H1 (cell line): ENCODE data around the gene CEBPG. TPM values are rescaled to one million over a fixed set of nuclear protein-coding genes. Genes with fewer than 3 reads are reported as not detected.

Experiments
- CTCF ChIA-PET: fragments of 300-600 bp; sonication (Branson Sonifier 250); formaldehyde crosslinking; loops from one replicate; lab custom pipeline; 2021; ENCODE audit not compliant: partially characterized antibody; lab: Charles Lee
- POLR2A ChIA-PET: fragments of 300-600 bp; sonication (Branson Sonifier 250); formaldehyde crosslinking; loops from one replicate; lab custom pipeline; 2021; ENCODE audit warnings: inconsistent platforms; ENCODE audit not compliant: partially characterized antibody; lab: Charles Lee
- DNase-seq, 2 experiments: peaks; one replicate each; pipeline versions ENCODE4 v3.0.0 to v3.0.0-alpha.2; 2010 to 2022; ENCODE audit warnings: low spot score in 2 of 2, low read depth in 1 of 2, mixed read lengths in 1 of 2
- FAIRE-seq: peaks from 2 replicates; lab custom pipeline; 2011; peaks lifted over from hg19 to GRCh38; lab: Jason Lieb, UNC
- H2AFZ ChIP-seq: 2 replicates; pipeline ENCODE4 v1.8.1; 2012; ENCODE audit warnings: low read length, inconsistent platforms
- H2AK5ac ChIP-seq: 2 replicates; pipeline ENCODE4 v1.6.1; 2013; ENCODE audit warnings: low read depth, low read length
- H2BK120ac ChIP-seq: replicated peaks from 2 replicates; pipeline ENCODE3; 2013; ENCODE audit warnings: low read depth, low read length, inconsistent platforms
- H2BK12ac ChIP-seq: 2 replicates; pipeline ENCODE4 v1.6.1; 2013; ENCODE audit warnings: low read depth, low read length
- H2BK15ac ChIP-seq: 2 replicates; pipeline ENCODE4 v1.6.1; 2013; ENCODE audit warnings: low read length
- H2BK20ac ChIP-seq: 2 replicates; pipeline ENCODE4 v1.6.1; 2013; ENCODE audit warnings: low read length
- H2BK5ac ChIP-seq: 2 replicates; pipeline ENCODE4 v1.6.1; 2013; ENCODE audit warnings: low read depth, low read length
- H3K14ac ChIP-seq: 2 replicates; pipeline ENCODE4 v1.6.1; 2013; ENCODE audit warnings: inconsistent platforms; ENCODE audit not compliant: insufficient read length
- H3K18ac ChIP-seq: 2 replicates; pipeline ENCODE4 v1.6.1; 2013; ENCODE audit warnings: low read length; ENCODE audit errors: extremely low read depth
- H3K23ac ChIP-seq: 2 replicates; pipeline ENCODE4 v1.6.1; 2013; ENCODE audit warnings: inconsistent platforms; ENCODE audit not compliant: insufficient read length
- H3K23me2 ChIP-seq: 2 replicates; pipeline ENCODE4 v1.6.1; 2013; ENCODE audit warnings: low read depth, low read length
- H3K27ac ChIP-seq: 2 replicates; pipeline ENCODE4 v1.6.1; 2011; ENCODE audit warnings: low read depth, low read length, inconsistent platforms
- H3K27me3 ChIP-seq, 4 experiments: replicated peaks in 1 of 4; 1 replicate in 1 of 4; 2 replicates in 3 of 4; pipeline versions ENCODE4 v1.6.1 to v1.8.1; 2011 to 2013; ENCODE audit warnings: low read length in 3 of 4, mild to moderate bottlenecking in 3 of 4, inconsistent platforms in 2 of 4, mixed read lengths in 2 of 4, moderate library complexity in 1 of 4; ENCODE audit not compliant: control insufficient read depth in 3 of 4, insufficient read depth in 3 of 4; ENCODE audit errors: extremely low read depth in 1 of 4
- H3K36me3 ChIP-seq, 4 experiments: 2 replicates each; pipeline versions ENCODE4 v1.6.1 to v1.8.1; 2011 to 2013; ENCODE audit warnings: mild to moderate bottlenecking in 4 of 4, low read length in 3 of 4, moderate library complexity in 2 of 4, control low read depth in 1 of 4, inconsistent platforms in 1 of 4; ENCODE audit not compliant: insufficient read depth in 4 of 4, control insufficient read depth in 2 of 4
- H3K4ac ChIP-seq: replicated peaks from 2 replicates; pipeline ENCODE3; 2013; ENCODE audit warnings: low read length, low read depth, mixed read lengths, inconsistent platforms; ENCODE audit not compliant: insufficient read length
- H3K4me1 ChIP-seq, 4 experiments: replicated peaks in 1 of 4; 1 replicate in 1 of 4; 2 replicates in 3 of 4; pipeline versions ENCODE4 v1.6.1 to v1.8.1; 2011 to 2013; ENCODE audit warnings: low read length in 3 of 4, inconsistent platforms in 2 of 4, mixed read lengths in 1 of 4; ENCODE audit not compliant: insufficient read depth in 4 of 4, control insufficient read depth in 3 of 4
- H3K4me2 ChIP-seq, 2 experiments: 2 replicates each; pipeline versions ENCODE4 v1.6.1 to v1.8.1; 2011 to 2013; ENCODE audit warnings: low read depth in 2 of 2, low read length in 2 of 2, control low read depth in 1 of 2, inconsistent platforms in 1 of 2, mild to moderate bottlenecking in 1 of 2; ENCODE audit not compliant: insufficient read depth in 1 of 2
- H3K4me3 ChIP-seq, 4 experiments: fragments of 200-600, 300-600 bp in 1 of 4; sonication (generic), shearing (Covaris generic), sonication (Bioruptor Twin) in 1 of 4; 2 replicates each; pipeline versions ENCODE4 v1.5.1 to v1.8.1; 2011 to 2016; ENCODE audit warnings: low read length in 4 of 4, low read depth in 3 of 4, control low read depth in 2 of 4, inconsistent platforms in 2 of 4, mild to moderate bottlenecking in 2 of 4, mixed read lengths in 1 of 4, moderate library complexity in 1 of 4; ENCODE audit not compliant: insufficient read depth in 2 of 4; ENCODE audit errors: extremely low read depth in 1 of 4
- H3K56ac ChIP-seq: replicated peaks from 2 replicates; pipeline ENCODE3; 2013; ENCODE audit warnings: low read depth, mild to moderate bottlenecking, mixed read lengths, low read length, inconsistent platforms; ENCODE audit not compliant: insufficient read length
- H3K79me1 ChIP-seq: 2 replicates; pipeline ENCODE4 v1.6.1; 2013; ENCODE audit warnings: low read depth, low read length, control low read depth
- H3K79me2 ChIP-seq, 2 experiments: 2 replicates each; pipeline versions ENCODE4 v1.6.1 to v1.8.1; 2012 to 2013; ENCODE audit warnings: low read length in 2 of 2, mild to moderate bottlenecking in 2 of 2, inconsistent platforms in 1 of 2; ENCODE audit not compliant: insufficient read depth in 2 of 2, control insufficient read depth in 1 of 2
- H3K9ac ChIP-seq, 4 experiments: replicated peaks in 1 of 4; 1 replicate in 1 of 4; 2 replicates in 3 of 4; pipeline versions ENCODE4 v1.6.1 to v1.8.1; 2011 to 2013; ENCODE audit warnings: low read depth in 3 of 4, low read length in 3 of 4, control low read depth in 2 of 4, mild to moderate bottlenecking in 2 of 4, moderate library complexity in 2 of 4, inconsistent platforms in 1 of 4; ENCODE audit errors: extremely low read depth in 1 of 4
- H3K9me3 ChIP-seq, 2 experiments: 2 replicates each; pipeline versions ENCODE4 v1.6.1 to v1.8.1; 2012 to 2013; ENCODE audit warnings: mild to moderate bottlenecking in 2 of 2, moderate library complexity in 2 of 2, control low read depth in 1 of 2, inconsistent platforms in 1 of 2, low read depth in 1 of 2, low read length in 1 of 2, mixed read lengths in 1 of 2; ENCODE audit not compliant: insufficient read depth in 2 of 2
- H4K20me1 ChIP-seq, 2 experiments: replicated peaks in 1 of 2; 2 replicates each; pipeline versions ENCODE3 to v1.8.1; 2011 to 2013; ENCODE audit warnings: inconsistent platforms in 2 of 2, low read length in 2 of 2, mild to moderate bottlenecking in 1 of 2; ENCODE audit not compliant: insufficient read depth in 2 of 2, control insufficient read depth in 1 of 2
- H4K5ac ChIP-seq: 2 replicates; pipeline ENCODE4 v1.6.1; 2013; ENCODE audit warnings: low read length, low read depth, mixed read lengths, inconsistent platforms; ENCODE audit not compliant: insufficient read length
- H4K8ac ChIP-seq: 2 replicates; pipeline ENCODE4 v1.8.0; 2013; ENCODE audit warnings: mild to moderate bottlenecking, moderate library complexity, low read length, inconsistent platforms; ENCODE audit not compliant: insufficient read depth; ENCODE audit errors: extremely low read depth
- H4K91ac ChIP-seq: replicated peaks from 2 replicates; pipeline ENCODE3; 2013; ENCODE audit warnings: low read length, mixed read lengths, inconsistent platforms; ENCODE audit not compliant: insufficient read length
- CBX5 ChIP-seq: fragments of 300-800, 300-1000 bp; sonication (generic); IDR thresholded peaks from 2 replicates; pipeline ENCODE4 v1.7.1; 2016; ENCODE audit warnings: antibody characterized with exemption, low read length, low read depth
- CBX8 ChIP-seq: fragments of 300-800, 300-1000 bp; sonication (generic); IDR thresholded peaks from 2 replicates; pipeline ENCODE4 v1.7.1; 2016; ENCODE audit warnings: low read depth, low read length, borderline replicate concordance
- CEBPB ChIP-seq: IDR thresholded peaks from 2 replicates; pipeline ENCODE4 v1.6.1; 2012; ENCODE audit warnings: low read depth, low read length
- KDM5A ChIP-seq: fragments of 200-600 bp; IDR thresholded peaks from 2 replicates; pipeline ENCODE4 v1.7.1; 2012; ENCODE audit warnings: mild to moderate bottlenecking, low read length, inconsistent platforms, mixed read lengths
- POLR2AphosphoS5 ChIP-seq: IDR thresholded peaks from 2 replicates; pipeline ENCODE4 v1.6.1; 2011; ENCODE audit warnings: low read depth, low read length
- RAD21 ChIP-seq, 2 experiments: IDR thresholded peaks in 1 of 2; conservative IDR thresholded peaks in 1 of 2; 2 replicates each; pipeline ENCODE4 v1.6.1; 2011; ENCODE audit warnings: low read depth in 2 of 2, low read length in 2 of 2, improper control_type of control experiment in 1 of 2, inconsistent platforms in 1 of 2, mild to moderate bottlenecking in 1 of 2, moderate library complexity in 1 of 2
- SIN3A ChIP-seq, 2 experiments: IDR thresholded peaks in 1 of 2; conservative IDR thresholded peaks in 1 of 2; 2 replicates each; pipeline ENCODE4 v1.6.1; 2011 to 2012; ENCODE audit warnings: low read length in 2 of 2, improper control_type of control experiment in 1 of 2, low read depth in 1 of 2, mild to moderate bottlenecking in 1 of 2
- SIRT6 ChIP-seq: IDR thresholded peaks from one replicate; pipeline ENCODE4 v1.7.1; 2012; ENCODE audit warnings: low read length, inconsistent platforms
- TBP ChIP-seq: IDR thresholded peaks from 2 replicates; pipeline ENCODE4 v1.6.1; 2011; ENCODE audit warnings: low read depth, low read length, improper control_type of control experiment
- WGBS, 2 experiments: shearing (Covaris generic) in 1 of 2; methylation state at CpG; one replicate each; pipeline versions ENCODE4 v1.1.6 to v1.1.7; 2013 to 2015; ENCODE audit warnings: low lambda C conversion rate in 2 of 2, mixed read lengths in 2 of 2, inconsistent platforms in 1 of 2, low coverage in 1 of 2, missing lambda C conversion rate in 1 of 2; ENCODE audit not compliant: insufficient replicate concordance in 2 of 2, insufficient coverage in 1 of 2, insufficient read length in 1 of 2; ENCODE audit errors: extremely low coverage in 1 of 2, missing lambda C conversion rate in 1 of 2; 5-methylcytosine and 5-hydroxymethylcytosine counted together
- polyA plus RNA-seq, 7 experiments: library from polyadenylated mRNA; depleted of rRNA in 3 of 7; stranded (reverse) in 5 of 7; unstranded in 2 of 7; fragments of >200 nt in 5 of 7; fragments of 200-250 nt in 2 of 7; gene quantifications; 1 replicate in 5 of 7; 2 replicates in 1 of 7; 4 replicates in 1 of 7; pipeline versions ENCODE4 v1.2.1 to v1.2.3, GENCODE V29; 2011 to 2013; ENCODE audit warnings: missing spikeins in 2 of 7, mixed read lengths in 2 of 7
- total RNA-seq: library from RNA; stranded (reverse); fragmentation: NEBNext Ultra II Directional; extraction: Animal tissue kit (Norgen Biotek cat#: 25700); gene quantifications from 2 replicates; pipeline ENCODE4 v1.2.1, GENCODE V29; 2021
- TF ChIP-seq, protein P1 (sequence below): IDR thresholded peaks from 2 replicates; pipeline ENCODE4 v1.6.1; 2011; ENCODE audit warnings: low read length, improper control_type of control experiment
- TF ChIP-seq, protein P2 (sequence below): IDR thresholded peaks from 2 replicates; pipeline ENCODE4 v1.6.1; 2011; ENCODE audit warnings: low read depth, mild to moderate bottlenecking, low read length; ENCODE audit not compliant: insufficient read depth

The CEBPG gene
- total and polyA plus RNA-seq, 2 of the 8 experiments (the other 6 are each of a cell fraction or from before 2014, with no cell fraction given): 12.3 to 35.4 TPM

DNA sequence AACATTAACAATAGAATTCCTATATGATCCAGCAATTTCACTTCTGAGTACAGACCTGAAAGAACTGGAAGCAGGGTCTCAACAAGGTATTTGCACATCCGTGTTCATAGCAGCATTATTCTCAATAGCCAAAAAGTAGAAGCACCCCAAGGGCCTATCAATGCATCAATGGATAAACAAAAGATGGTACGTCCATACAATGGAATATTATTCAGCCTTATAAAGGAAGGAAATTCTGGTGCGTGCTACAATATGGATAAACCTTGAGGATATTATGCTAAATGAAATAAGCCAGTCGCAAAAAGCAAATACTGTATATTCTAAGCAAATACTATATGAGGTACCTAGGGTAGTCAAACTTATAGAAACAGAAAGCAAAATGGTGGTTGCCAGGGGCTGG is 40.4 kb upstream of the CEBPG start:
- Histone ChIP-seq H4K8ac (no peak overlapping the region; the same call in 1 of the 2 replicates), H2BK15ac (no peak overlapping the region), H3K56ac (no peak overlapping the region), H2BK20ac (no peak overlapping the region), H3K9me3 (no peaks in the 10 kb centered on the region), H3K36me3 (no peaks in the 10 kb centered on the region), H3K27ac (no peak overlapping the region), H3K79me1 (no peaks in the 10 kb centered on the region), H3K14ac (no peak overlapping the region), H2AFZ (no peak overlapping the region), H3K9ac (no peak overlapping the region), H4K5ac (no peak overlapping the region), H3K27me3 (no peaks in the 10 kb centered on the region), H3K4ac (no peak overlapping the region), H4K20me1 (no peaks in the 10 kb centered on the region), H2BK120ac (no peak overlapping the region), H2BK12ac (no peak overlapping the region), H2BK5ac (no peak overlapping the region), H3K4me2 (no peak overlapping the region), H3K23ac (no peak overlapping the region), H3K4me1 (no peaks in the 10 kb centered on the region), H4K91ac (no peak overlapping the region), H3K4me3 (no peak overlapping the region), H3K23me2 (no peaks in the 10 kb centered on the region), H2AK5ac (no peak overlapping the region), H3K79me2 (no peaks in the 10 kb centered on the region), H3K18ac (no peak overlapping the region)
- POLR2A ChIA-PET: no interaction called here
- FAIRE-seq (no peak), DNase-seq (no peak)
- 91% methylated on average over 4 of the region's 4 CpGs; no CpG with 5 or more reads in 1 of the 2 experiments for WGBS, 2 experiments
- CTCF ChIA-PET: no interaction called here
- no peak for TF ChIP-seq SIRT6
- no peak for TF ChIP-seq CBX5
- TF ChIP-seq POLR2AphosphoS5: no peak
- no peak for TF ChIP-seq TBP
- TF ChIP-seq SIN3A (conservative IDR thresholded peaks at IDR 0.05 in 1 of 2, IDR thresholded peaks at IDR 0.05 in 1 of 2; ENCODE audit: low read depth in 1 of 2, low read length in 2 of 2): no peak
- TF ChIP-seq, protein P1, sequence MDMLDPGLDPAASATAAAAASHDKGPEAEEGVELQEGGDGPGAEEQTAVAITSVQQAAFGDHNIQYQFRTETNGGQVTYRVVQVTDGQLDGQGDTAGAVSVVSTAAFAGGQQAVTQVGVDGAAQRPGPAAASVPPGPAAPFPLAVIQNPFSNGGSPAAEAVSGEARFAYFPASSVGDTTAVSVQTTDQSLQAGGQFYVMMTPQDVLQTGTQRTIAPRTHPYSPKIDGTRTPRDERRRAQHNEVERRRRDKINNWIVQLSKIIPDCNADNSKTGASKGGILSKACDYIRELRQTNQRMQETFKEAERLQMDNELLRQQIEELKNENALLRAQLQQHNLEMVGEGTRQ: no peak
- no peak for TF ChIP-seq RAD21 (IDR thresholded peaks at IDR 0.05 in 1 of 2, conservative IDR thresholded peaks at IDR 0.05 in 1 of 2; ENCODE audit: low read depth in 2 of 2, low read length in 2 of 2)
- TF ChIP-seq CEBPB: no peak
- TF ChIP-seq KDM5A: no peak
- TF ChIP-seq CBX8: no peak
- TF ChIP-seq, protein P2, sequence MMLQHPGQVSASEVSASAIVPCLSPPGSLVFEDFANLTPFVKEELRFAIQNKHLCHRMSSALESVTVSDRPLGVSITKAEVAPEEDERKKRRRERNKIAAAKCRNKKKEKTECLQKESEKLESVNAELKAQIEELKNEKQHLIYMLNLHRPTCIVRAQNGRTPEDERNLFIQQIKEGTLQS: no peak
